H9 (cell line): ENCODE results near the gene SMARCC1. TPM values are rescaled to one million over a fixed set of nuclear protein-coding genes. Genes with fewer than 3 reads are reported as not detected.

Source experiments
- DNase-seq: peaks from one replicate; pipeline ENCODE4 v3.0.0-alpha.2; 2017
- H2AFZ ChIP-seq: one replicate; pipeline ENCODE4 v1.6.1; 2013; ENCODE audit warnings: mild to moderate bottlenecking, low read length, control low read depth, moderate library complexity
- H2AK5ac ChIP-seq: 2 replicates; pipeline ENCODE4 v1.6.1; 2013; ENCODE audit warnings: low read length, control low read depth, mixed read lengths; ENCODE audit not compliant: insufficient read length
- H2BK120ac ChIP-seq: one replicate; pipeline ENCODE4 v1.6.1; 2013; ENCODE audit warnings: low read depth, mild to moderate bottlenecking, low read length, control low read depth, inconsistent platforms; ENCODE audit not compliant: poor library complexity, severe bottlenecking
- H2BK12ac ChIP-seq: 2 replicates; pipeline ENCODE4 v1.6.1; 2013; ENCODE audit warnings: low read length, control low read depth, mixed read lengths, low read depth; ENCODE audit not compliant: insufficient read length
- H2BK15ac ChIP-seq: 2 replicates; pipeline ENCODE4 v1.6.1; 2013; ENCODE audit warnings: low read depth, low read length, control low read depth
- H2BK20ac ChIP-seq: one replicate; pipeline ENCODE4 v1.6.1; 2013; ENCODE audit warnings: low read depth, mild to moderate bottlenecking, low read length, control low read depth, inconsistent platforms; ENCODE audit not compliant: poor library complexity, severe bottlenecking
- H2BK5ac ChIP-seq: 2 replicates; pipeline ENCODE4 v1.6.1; 2013; ENCODE audit warnings: low read length, control low read depth, mixed read lengths; ENCODE audit not compliant: insufficient read length
- H3K14ac ChIP-seq: 2 replicates; pipeline ENCODE4 v1.6.1; 2013; ENCODE audit warnings: low read length, control low read depth; ENCODE audit not compliant: insufficient read depth
- H3K18ac ChIP-seq: 2 replicates; pipeline ENCODE4 v1.6.1; 2013; ENCODE audit warnings: low read depth, mild to moderate bottlenecking, mixed read lengths, low read length, control low read depth; ENCODE audit not compliant: insufficient read length
- H3K23ac ChIP-seq: 2 replicates; pipeline ENCODE4 v1.6.1; 2013; ENCODE audit warnings: low read length, control low read depth, mixed read lengths, low read depth; ENCODE audit not compliant: insufficient read length
- H3K23me2 ChIP-seq: 2 replicates; pipeline ENCODE4 v1.6.1; 2013; ENCODE audit warnings: low read depth, mild to moderate bottlenecking, mixed read lengths, low read length, control low read depth; ENCODE audit not compliant: insufficient read length, poor library complexity, severe bottlenecking
- H3K27ac ChIP-seq: 2 replicates; pipeline ENCODE4 v1.5.1; 2013; ENCODE audit warnings: low read length, control low read depth, mixed read lengths, low read depth; ENCODE audit not compliant: insufficient read length
- H3K27me3 ChIP-seq: 2 replicates; pipeline ENCODE4 v1.6.1; 2013; ENCODE audit warnings: low read length, control low read depth, inconsistent platforms; ENCODE audit not compliant: insufficient read depth
- H3K4ac ChIP-seq: 2 replicates; pipeline ENCODE4 v1.6.1; 2013; ENCODE audit warnings: low read depth, mild to moderate bottlenecking, control low read depth, inconsistent platforms, low read length, moderate library complexity
- H3K4me1 ChIP-seq: 2 replicates; pipeline ENCODE4 v1.6.1; 2013; ENCODE audit warnings: low read length, control low read depth, inconsistent platforms; ENCODE audit not compliant: insufficient read depth
- H3K4me2 ChIP-seq: 2 replicates; pipeline ENCODE4 v1.6.1; 2013; ENCODE audit warnings: low read length, control low read depth, mixed read lengths; ENCODE audit not compliant: insufficient read length, insufficient read depth
- H3K56ac ChIP-seq: 2 replicates; pipeline ENCODE4 v1.6.1; 2013; ENCODE audit warnings: low read depth, mild to moderate bottlenecking, mixed read lengths, low read length, control low read depth; ENCODE audit not compliant: insufficient read length
- H3K79me1 ChIP-seq: 2 replicates; pipeline ENCODE4 v1.6.1; 2013; ENCODE audit warnings: low read depth, mild to moderate bottlenecking, moderate library complexity, low read length, control low read depth, inconsistent platforms; ENCODE audit not compliant: insufficient read depth, poor library complexity, severe bottlenecking
- H3K79me2 ChIP-seq: 2 replicates; pipeline ENCODE4 v1.6.1; 2013; ENCODE audit warnings: low read length, control low read depth, inconsistent platforms; ENCODE audit not compliant: insufficient read depth
- H3K9ac ChIP-seq: 2 replicates; pipeline ENCODE4 v1.6.1; 2013; ENCODE audit warnings: low read length, control low read depth, mixed read lengths; ENCODE audit not compliant: insufficient read length; ENCODE audit errors: extremely low read depth
- H3K9me3 ChIP-seq: one replicate; pipeline ENCODE4 v1.6.1; 2013; ENCODE audit warnings: low read depth, low read length, inconsistent platforms; ENCODE audit not compliant: control insufficient read depth
- H3T11ph ChIP-seq: one replicate; pipeline ENCODE4 v1.6.1; 2013; ENCODE audit warnings: mild to moderate bottlenecking, low read length, control low read depth, inconsistent platforms
- H4K20me1 ChIP-seq: one replicate; pipeline ENCODE4 v1.6.1; 2013; ENCODE audit not compliant: control insufficient read depth, insufficient read length, insufficient read depth
- H4K5ac ChIP-seq: 2 replicates; pipeline ENCODE4 v1.6.1; 2013; ENCODE audit warnings: low read depth, mild to moderate bottlenecking, mixed read lengths, low read length, control low read depth; ENCODE audit not compliant: insufficient read length
- H4K8ac ChIP-seq: replicated peaks from 2 replicates; pipeline ENCODE4 v1.6.1; 2013; ENCODE audit warnings: low read length, control low read depth, mixed read lengths, low read depth; ENCODE audit not compliant: insufficient read length
- H4K91ac ChIP-seq: 2 replicates; pipeline ENCODE4 v1.6.1; 2013; ENCODE audit warnings: low read depth, mild to moderate bottlenecking, moderate library complexity, mixed read lengths, low read length, control low read depth; ENCODE audit not compliant: insufficient read length
- H3K27ac Mint-ChIP-seq, 3 experiments: 2 replicates in 2 of 3; 3 replicates in 1 of 3; pipeline ENCODE4 v1.8.0; 2020 to 2021; ENCODE audit warnings: mixed read lengths in 3 of 3, mild to moderate bottlenecking in 1 of 3, moderate library complexity in 1 of 3
- H3K27me3 Mint-ChIP-seq: 2 replicates; pipeline ENCODE4 v1.8.0; 2021; ENCODE audit warnings: low read depth, mild to moderate bottlenecking, moderate library complexity, mixed read lengths
- H3K36me3 Mint-ChIP-seq, 3 experiments: 2 replicates in 2 of 3; 3 replicates in 1 of 3; pipeline ENCODE4 v1.8.0; 2020 to 2021; ENCODE audit warnings: low read depth in 3 of 3, mixed read lengths in 3 of 3; ENCODE audit not compliant: insufficient read depth in 1 of 3
- H3K4me1 Mint-ChIP-seq, 2 experiments: 2 replicates each; pipeline ENCODE4 v1.8.0; 2020; ENCODE audit warnings: mixed read lengths in 2 of 2
- H3K4me3 Mint-ChIP-seq, 2 experiments: 2 replicates in 1 of 2; 3 replicates in 1 of 2; pipeline ENCODE4 v1.8.0; 2020 to 2021; ENCODE audit warnings: mild to moderate bottlenecking in 2 of 2, mixed read lengths in 2 of 2, moderate library complexity in 1 of 2
- H3K9me3 Mint-ChIP-seq, 2 experiments: 2 replicates in 1 of 2; 3 replicates in 1 of 2; pipeline ENCODE4 v1.8.0; 2020; ENCODE audit warnings: mild to moderate bottlenecking in 2 of 2, mixed read lengths in 2 of 2, moderate library complexity in 1 of 2
- CTCF ChIP-seq: fragments of 200-600 bp; sonication (generic); conservative IDR thresholded peaks from 3 replicates; pipeline ENCODE4 v1.8.0; 2021; ENCODE audit warnings: antibody characterized with exemption, mild to moderate bottlenecking
- total RNA-seq: library from RNA; stranded (reverse); gene quantifications from 2 replicates; pipeline ENCODE4 v1.2.1, GENCODE V29; 2021

The SMARCC1 gene
- total RNA-seq, 1 experiment from 2014 or later: 274 TPM

- Histone ChIP-seq H2BK20ac (no peak overlapping the region), H2BK5ac (no peak overlapping the region), H3K27ac (no peak overlapping the region), H3K79me2 (0 out of 2 replicates have a peak, but pooled peaks cover 2% of the 10 kb centered on the region), H3K9ac (no peak overlapping the region), H3K23ac (no peak overlapping the region), H2AK5ac (no peak overlapping the region), H4K8ac (no peak overlapping the region), H3K23me2 (no peaks in the 10 kb centered on the region), H2BK15ac (no peak overlapping the region), H3K56ac (no peak overlapping the region), H3K4ac (no peak overlapping the region), H3K27me3 (no peaks in the 10 kb centered on the region), H3K14ac (no peak overlapping the region), H4K91ac (no peak overlapping the region), H3K9me3 (no peaks in the 10 kb centered on the region), H3K18ac (no peak overlapping the region), H4K20me1 (no peaks in the 10 kb centered on the region), H3T11ph (no peak overlapping the region), H4K5ac (no peak overlapping the region), H3K79me1 (no peaks in the 10 kb centered on the region), H3K4me2 (no peak overlapping the region), H2BK120ac (no peak overlapping the region), H2AFZ (no peak overlapping the region), H3K4me1 (no peaks in the 10 kb centered on the region), H2BK12ac (no peak overlapping the region)
- H3K4me3 Mint-ChIP-seq: no peak overlapping the region
- H3K36me3 Mint-ChIP-seq: peaks cover 33 to 80% (median 50%) of the 10 kb centered on the region in 3 experiments; a peak in 6 of 7 replicates
- no peaks in the 10 kb centered on the region; a peak in 1 of 5 replicates for H3K9me3 Mint-ChIP-seq
- H3K27me3 Mint-ChIP-seq: no peaks in the 10 kb centered on the region
- H3K27ac Mint-ChIP-seq: no peak overlapping the region
- DNase-seq: no peak
- 0 out of 4 replicates have a peak, but pooled peaks cover 0 to 3% of the 10 kb centered on the region in 2 experiments for H3K4me1 Mint-ChIP-seq
- no peak for TF ChIP-seq CTCF
Observed at GRCh38 chr3:47603332-47603731, 178.4 kb downstream of the SMARCC1 start.
